ENCODE data around the gene EEF1G. TPM values are rescaled to one million over a fixed set of nuclear protein-coding genes. Genes with fewer than 3 reads are reported as not detected.

Gene EEF1G
- total RNA-seq, 5 donors from 2014 or later (not counting 1 experiment from before 2014, with no cell fraction given), result 1,908 to 2,187 (median 2,119) TPM

DNA sequence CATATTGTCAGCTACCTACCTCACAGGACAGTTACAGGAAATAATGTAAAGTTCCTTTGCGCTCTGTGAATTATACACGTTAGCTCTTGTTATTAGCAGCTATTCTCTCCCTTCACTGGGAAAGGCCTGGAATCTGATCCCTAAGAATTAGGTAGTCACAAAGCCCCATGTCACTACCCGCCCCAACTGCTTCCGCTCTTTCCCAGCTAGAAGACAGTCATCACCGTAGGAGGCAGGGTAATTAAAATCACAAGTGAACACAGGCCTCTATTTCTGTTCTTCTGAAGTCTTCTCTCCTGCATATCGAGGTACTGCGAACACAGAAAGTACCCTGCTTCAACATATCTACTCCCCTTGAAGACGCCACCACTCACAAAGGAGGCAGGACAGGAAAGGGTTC is 14.5 kb downstream of the EEF1G start:
- Histone ChIP-seq H3K4me1 (ENCODE audit: control insufficient read depth in 1 of 2, extremely low read depth in 1 of 2, insufficient read depth in 2 of 2, low read length in 2 of 2) (peaks cover 28 to 68% of the 10 kb centered on the region in 2 experiments), H3K9me3 (no peaks in the 10 kb centered on the region), H3K27me3 (replicated peaks in 1 of 2; ENCODE audit: control insufficient read depth in 2 of 2, extremely low read depth in 1 of 2, insufficient read depth in 2 of 2, low read length in 1 of 2) (no peaks in the 10 kb centered on the region), H3K36me3 (ENCODE audit: control insufficient read depth in 2 of 2, extremely low read depth in 1 of 2, insufficient read depth in 1 of 2, low read length in 1 of 2) (peaks cover 14 to 45% of the 10 kb centered on the region in 2 donors), H3K27ac (ENCODE audit: low read length) (peak overlapping the region; percentile 98), H3K4me3 (ENCODE audit: control insufficient read depth in 1 of 2, extremely low read depth in 1 of 2, low read length in 1 of 2) (no peak overlapping the region)
- Mint-ChIP-seq H3K9me3 (no peaks in the 10 kb centered on the region), H3K36me3 (peaks cover 22% of the 10 kb centered on the region), H3K4me3 (peak overlapping the region in 1 of 3 donors; percentile 42), H3K27me3 (no peaks in the 10 kb centered on the region), H3K4me1 (peaks cover 65 to 73% (median 69%) of the 10 kb centered on the region in 3 donors), H3K27ac (peak overlapping the region; percentile 86 to 99)
- no peak for ATAC-seq (replicated peaks in 1 of 4)
- WGBS (ENCODE audit: insufficient coverage), result 66% methylated on average over 7 of the region's 8 CpGs
- ChIA-PET POLR2A (interaction anchor here (0.6 to 6.5 kb wide), 6 partner anchors 15 to 134 kb away, joined by 3 to 98 read pairs (median 6); partner anchors contain the start of genes AHNAK (in 1 of the 2) and EEF1G (in 1 of the 2)), CTCF (interaction anchor here (0.7 to 5.2 kb wide), 13 partner anchors 9 to 166 kb away, joined by 3 to 63 read pairs (median 5); partner anchors contain the start of genes EEF1G (in 2 of the 2) and TUT1 (in 1 of the 2))
- DNase-seq, result no peak

DNA sequence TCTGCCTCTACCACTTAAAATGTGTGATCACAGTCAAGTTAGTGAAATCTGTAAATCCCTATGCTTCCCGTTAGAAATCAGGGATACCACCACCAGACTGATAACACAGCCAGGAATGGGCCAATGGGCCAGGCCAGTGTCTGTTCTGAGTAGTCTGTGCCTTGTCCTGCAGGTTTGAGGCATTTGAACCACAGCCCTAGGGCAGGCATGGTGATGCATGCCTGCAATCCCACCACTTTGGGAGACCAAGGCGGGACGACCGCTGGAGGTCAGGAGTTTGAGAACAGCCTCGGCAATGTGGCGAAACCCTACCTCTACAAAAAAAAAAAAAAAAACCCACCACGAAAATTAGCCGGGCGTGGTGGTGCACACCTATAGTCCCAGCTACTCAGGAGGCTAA is 15.0 kb downstream of the EEF1G start:
- Mint-ChIP-seq H3K4me3 (peak overlapping the region in 1 of 3 donors; percentile 82), H3K36me3 (peaks cover 19% of the 10 kb centered on the region), H3K27me3 (no peaks in the 10 kb centered on the region), H3K27ac (peak overlapping the region; percentile 97 to 99), H3K9me3 (no peaks in the 10 kb centered on the region), H3K4me1 (peaks cover 70 to 78% (median 74%) of the 10 kb centered on the region in 3 donors)
- Histone ChIP-seq H3K9me3 (no peaks in the 10 kb centered on the region), H3K27ac (ENCODE audit: low read length) (peak overlapping the region; percentile 98), H3K36me3 (ENCODE audit: control insufficient read depth in 2 of 2, extremely low read depth in 1 of 2, insufficient read depth in 1 of 2, low read length in 1 of 2) (peaks cover 14 to 40% of the 10 kb centered on the region in 2 donors), H3K4me1 (ENCODE audit: control insufficient read depth in 1 of 2, extremely low read depth in 1 of 2, insufficient read depth in 2 of 2, low read length in 2 of 2) (peaks cover 34 to 74% of the 10 kb centered on the region in 2 experiments), H3K4me3 (ENCODE audit: control insufficient read depth in 1 of 2, extremely low read depth in 1 of 2, low read length in 1 of 2) (no peak overlapping the region), H3K27me3 (replicated peaks in 1 of 2; ENCODE audit: control insufficient read depth in 2 of 2, extremely low read depth in 1 of 2, insufficient read depth in 2 of 2, low read length in 1 of 2) (no peaks in the 10 kb centered on the region)
- DNase-seq (no peak), ATAC-seq (replicated peaks in 1 of 4) (no peak)
- 88% methylated on average over 1 of the region's 9 CpGs for whole genome bisulfite sequencing (ENCODE audit: insufficient coverage)
- ChIA-PET CTCF (interaction anchor here (0.7 to 5.2 kb wide), 10 partner anchors 9 to 166 kb away, joined by 3 to 63 read pairs (median 6); partner anchors contain the start of genes EEF1G (in 1 of the 2) and TUT1 (in 1 of the 2)), POLR2A (interaction anchor here in 1 of 2 donors (0.6 to 6.5 kb wide), 7 partner anchors 14 to 133 kb away, joined by 3 to 98 read pairs (median 5); partner anchors contain the start of genes AHNAK and EEF1G)

DNA sequence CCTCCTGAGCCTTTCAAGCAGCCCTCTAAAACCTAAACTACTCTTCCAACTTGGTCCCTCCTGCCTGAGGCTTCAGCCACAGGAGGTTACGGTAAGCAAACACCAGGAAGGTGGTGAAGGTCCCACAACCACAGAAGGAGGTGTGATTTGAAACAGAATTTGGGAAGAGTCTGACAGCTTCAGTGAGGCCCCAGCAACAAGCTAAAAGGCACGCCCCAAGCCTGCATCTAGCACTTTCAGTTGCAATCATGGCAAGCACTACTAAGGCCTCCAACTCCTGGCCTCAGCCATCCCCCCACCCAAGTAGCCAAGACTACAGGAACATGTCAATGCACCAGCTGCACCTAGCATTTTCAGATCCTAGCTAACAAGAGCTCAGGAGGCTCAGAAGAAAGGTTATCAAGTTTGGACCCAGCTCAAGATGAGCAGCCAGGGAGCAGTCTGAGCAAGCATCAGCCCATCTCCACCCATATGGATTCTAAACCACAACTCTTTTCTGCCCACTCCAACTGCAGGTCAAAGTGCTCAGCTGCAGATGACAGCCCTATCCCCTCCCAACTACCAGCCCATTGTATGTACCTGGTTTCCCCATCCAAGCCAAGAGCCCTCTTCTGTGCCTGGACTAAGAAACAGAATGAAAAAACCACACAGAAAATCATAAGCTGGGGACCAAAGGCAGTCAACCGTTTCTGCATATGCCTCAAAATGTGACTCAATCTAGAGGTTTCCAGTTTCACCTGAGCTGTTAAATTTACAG is 16.6 kb downstream of the EEF1G start:
- H3K9me3 Mint-ChIP-seq, result no peaks in the 10 kb centered on the region
- POLR2A ChIA-PET, result interaction anchor here (0.6 to 6.5 kb wide), 7 partner anchors 12 to 34 kb away, joined by 3 to 98 read pairs (median 5); partner anchors contain the start of genes AHNAK (in 1 of the 2), EEF1G (in 1 of the 2) and TUT1 (in 1 of the 2)
- 0% methylated on average over 2 of the region's 3 CpGs for WGBS (ENCODE audit: insufficient coverage)

DNA sequence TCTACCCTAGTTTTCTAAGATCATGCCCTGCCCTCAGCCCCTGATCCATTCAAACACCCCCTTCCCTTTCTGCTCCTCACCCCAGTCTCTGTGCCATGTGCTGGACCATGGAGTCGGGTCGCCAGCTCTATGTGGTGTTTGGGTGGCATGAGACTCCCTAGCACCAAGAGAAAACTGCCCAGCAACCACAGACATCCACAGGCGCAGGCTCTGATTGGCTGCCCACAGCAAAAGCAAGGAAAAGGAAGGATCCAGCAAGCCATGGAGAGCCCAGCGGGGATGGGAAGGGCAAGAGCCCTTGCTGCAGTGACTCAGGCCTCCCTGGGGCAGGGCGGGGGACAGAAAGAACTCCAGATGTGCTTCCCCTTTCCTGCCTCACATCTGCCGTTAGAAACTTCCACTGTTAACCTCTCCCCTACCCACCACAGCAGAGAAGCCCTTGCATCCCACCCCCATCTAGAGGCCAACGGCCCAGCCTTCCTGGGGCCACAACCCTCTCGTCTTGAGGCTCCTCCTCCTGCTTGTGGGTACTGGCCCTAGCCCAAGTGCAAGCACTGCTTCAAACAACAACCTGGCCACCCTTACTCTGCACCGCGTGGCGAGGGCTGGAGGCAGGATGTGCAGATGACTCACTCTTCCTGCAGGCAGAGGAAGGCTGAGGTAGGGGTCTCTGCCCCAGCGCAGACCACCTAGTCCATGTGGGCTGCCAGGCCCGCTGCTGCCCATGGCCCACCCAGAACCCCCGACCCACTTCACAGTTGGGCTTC is 17.4 kb downstream of the EEF1G start:
- peaks cover 14 to 23% of the 10 kb centered on the region in 2 donors for H3K36me3 ChIP-seq (ENCODE audit: control insufficient read depth in 2 of 2, extremely low read depth in 1 of 2, insufficient read depth in 1 of 2, low read length in 1 of 2)
- H3K27me3 Mint-ChIP-seq, result no peaks in the 10 kb centered on the region
- H3K4me3 ChIP-seq (ENCODE audit: control insufficient read depth in 1 of 2, extremely low read depth in 1 of 2, low read length in 1 of 2), result peak overlapping the region in 1 of 2 donors; percentile 37
- peak overlapping the region; percentile 98 for H3K27ac ChIP-seq (ENCODE audit: low read length)
- H3K4me1 Mint-ChIP-seq, result peaks cover 90 to 96% (median 91%) of the 10 kb centered on the region in 3 donors
- no peaks in the 10 kb centered on the region for H3K27me3 ChIP-seq (replicated peaks in 1 of 2; ENCODE audit: control insufficient read depth in 2 of 2, extremely low read depth in 1 of 2, insufficient read depth in 2 of 2, low read length in 1 of 2)
- 0% methylated on average over 6 of the region's 14 CpGs for WGBS (ENCODE audit: insufficient coverage)
- DNase-seq (peak; percentile 65 to 91 (median 80)), ATAC-seq (replicated peaks in 1 of 4) (peak; percentile 53 to 79 (median 76))
- peaks cover 51 to 97% of the 10 kb centered on the region in 2 experiments for H3K4me1 ChIP-seq (ENCODE audit: control insufficient read depth in 1 of 2, extremely low read depth in 1 of 2, insufficient read depth in 2 of 2, low read length in 2 of 2)
- ChIA-PET CTCF (interaction anchor here (0.5 to 5.2 kb wide), 12 partner anchors 9 to 132 kb away, joined by 3 to 63 read pairs (median 6); partner anchors contain the start of genes AHNAK (in 1 of the 2) and EEF1G (in 1 of the 2)), POLR2A (interaction anchor here (0.6 to 6.5 kb wide), 10 partner anchors 11 to 300 kb away, joined by 3 to 98 read pairs (median 8); partner anchors contain the start of genes TUT1 (in 2 of the 2), AHNAK (in 1 of the 2), C11orf98 (in 1 of the 2) and CSKMT (in 1 of the 2))
- H3K4me3 Mint-ChIP-seq, result peak overlapping the region; percentile 71 to 82 (median 77)
- peaks cover 15% of the 10 kb centered on the region for H3K36me3 Mint-ChIP-seq
- H3K27ac Mint-ChIP-seq, result peak overlapping the region; percentile 97 to 99
- H3K9me3 Mint-ChIP-seq, result no peaks in the 10 kb centered on the region
- H3K9me3 ChIP-seq, result no peaks in the 10 kb centered on the region

More for the DNA sequence above, 16.6 kb downstream of the EEF1G start:
- ATAC-seq (replicated peaks in 1 of 4) (peak; percentile 1 to 45 (median 32)), DNase-seq (peak in 9 of 35 experiments; percentile 37 to 80 (median 45))
- Mint-ChIP-seq H3K36me3 (peaks cover 15% of the 10 kb centered on the region), H3K27me3 (no peaks in the 10 kb centered on the region), H3K4me3 (peak overlapping the region; percentile 71 to 82 (median 77)), H3K27ac (peak overlapping the region; percentile 97 to 99), H3K4me1 (peaks cover 86 to 93% (median 88%) of the 10 kb centered on the region in 3 donors)
- H3K9me3 ChIP-seq, result no peaks in the 10 kb centered on the region
- H3K4me1 ChIP-seq (ENCODE audit: control insufficient read depth in 1 of 2, extremely low read depth in 1 of 2, insufficient read depth in 2 of 2, low read length in 2 of 2), result peaks cover 46 to 90% of the 10 kb centered on the region in 2 experiments
- H3K27ac ChIP-seq (ENCODE audit: low read length), result peak overlapping the region; percentile 98
- H3K27me3 ChIP-seq (replicated peaks in 1 of 2; ENCODE audit: control insufficient read depth in 2 of 2, extremely low read depth in 1 of 2, insufficient read depth in 2 of 2, low read length in 1 of 2), result no peaks in the 10 kb centered on the region
- peaks cover 14 to 27% of the 10 kb centered on the region in 2 donors for H3K36me3 ChIP-seq (ENCODE audit: control insufficient read depth in 2 of 2, extremely low read depth in 1 of 2, insufficient read depth in 1 of 2, low read length in 1 of 2)
- CTCF ChIA-PET, result interaction anchor here (0.5 to 5.2 kb wide), 13 partner anchors 10 to 151 kb away, joined by 3 to 63 read pairs (median 4); partner anchors contain the start of genes AHNAK (in 1 of the 2), EEF1G (in 1 of the 2), MTA2 (in 1 of the 2) and TUT1 (in 1 of the 2)
- peak overlapping the region in 1 of 2 donors; percentile 37 for H3K4me3 ChIP-seq (ENCODE audit: control insufficient read depth in 1 of 2, extremely low read depth in 1 of 2, low read length in 1 of 2)

DNA sequence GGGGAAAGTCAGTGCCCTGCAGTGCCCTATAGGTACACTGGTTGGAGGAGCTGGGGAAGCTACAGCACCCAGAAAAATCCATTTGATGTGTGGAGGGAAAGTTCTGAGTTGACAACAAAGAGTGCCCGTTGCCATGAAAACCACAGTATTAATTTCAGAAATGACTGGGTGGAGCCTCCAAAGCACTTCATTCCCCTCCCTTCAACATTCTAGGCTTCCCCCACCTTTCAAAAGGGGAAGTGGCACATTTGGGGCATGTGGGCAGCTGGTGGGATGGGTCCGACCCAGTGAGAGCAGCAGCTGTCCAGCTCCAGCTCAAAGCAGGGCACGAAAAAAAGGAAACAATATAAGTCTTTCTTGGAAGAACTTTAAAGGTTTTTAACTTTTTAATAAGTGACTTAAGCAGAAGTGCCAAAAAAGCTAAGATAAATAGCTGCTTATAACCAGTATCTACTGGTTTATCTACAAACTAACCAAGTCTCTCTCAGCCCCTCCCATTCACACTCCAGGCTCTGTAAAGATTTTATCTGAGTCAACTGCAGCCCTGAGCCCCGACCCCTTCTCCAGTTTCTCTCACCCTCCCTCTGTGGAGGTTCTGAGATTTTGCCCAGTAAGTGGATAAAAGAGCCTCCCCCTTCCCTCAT is 18.1 kb downstream of the EEF1G start:
- H3K4me3 ChIP-seq (ENCODE audit: control insufficient read depth in 1 of 2, extremely low read depth in 1 of 2, low read length in 1 of 2), result peak overlapping the region in 1 of 2 donors; percentile 37
- H3K27ac ChIP-seq (ENCODE audit: low read length), result peak overlapping the region; percentile 98
- H3K4me1 ChIP-seq (ENCODE audit: control insufficient read depth in 1 of 2, extremely low read depth in 1 of 2, insufficient read depth in 2 of 2, low read length in 2 of 2), result peaks cover 55 to 100% of the 10 kb centered on the region in 2 experiments
- peak overlapping the region; percentile 97 to 99 for H3K27ac Mint-ChIP-seq
- peaks cover 93 to 99% (median 93%) of the 10 kb centered on the region in 3 donors for H3K4me1 Mint-ChIP-seq
- H3K9me3 ChIP-seq, result no peaks in the 10 kb centered on the region
- peaks cover 15% of the 10 kb centered on the region for H3K36me3 Mint-ChIP-seq
- H3K27me3 ChIP-seq (replicated peaks in 1 of 2; ENCODE audit: control insufficient read depth in 2 of 2, extremely low read depth in 1 of 2, insufficient read depth in 2 of 2, low read length in 1 of 2), result no peaks in the 10 kb centered on the region
- no peaks in the 10 kb centered on the region for H3K27me3 Mint-ChIP-seq
- H3K4me3 Mint-ChIP-seq, result peak overlapping the region; percentile 71 to 82 (median 77)
- POLR2A ChIA-PET, result interaction anchor here (0.6 to 6.5 kb wide), 14 partner anchors 11 to 301 kb away, joined by 3 to 98 read pairs (median 4); partner anchors contain the start of genes TUT1 (in 2 of the 2), AHNAK (in 1 of the 2), C11orf98 (in 1 of the 2) and CSKMT (in 1 of the 2)
- ATAC-seq (replicated peaks in 1 of 4) (peak; percentile 5 to 60 (median 9)), DNase-seq (peak; percentile 32 to 93 (median 65))
- no CpG with 5 or more reads among the region's 4 CpGs for WGBS (ENCODE audit: insufficient coverage)
- H3K36me3 ChIP-seq (ENCODE audit: control insufficient read depth in 2 of 2, extremely low read depth in 1 of 2, insufficient read depth in 1 of 2, low read length in 1 of 2), result peaks cover 14 to 18% of the 10 kb centered on the region in 2 donors
- CTCF ChIA-PET, result interaction anchor here (0.5 to 1.6 kb wide), 11 partner anchors 9 to 131 kb away, joined by 3 to 11 read pairs (median 4); partner anchors contain the start of genes AHNAK (in 1 of the 2) and EEF1G (in 1 of the 2)
- no peaks in the 10 kb centered on the region for H3K9me3 Mint-ChIP-seq
